ENCODE data around the gene KDM6B.
A peak's percentile ranks its signal among the peaks of the same experiment; 100 is the strongest.
"Not testable (repeated sequence)": the region's sequence is repeated elsewhere in the genome, so short reads cannot be mapped to it uniquely, and the experiment has no call there.

The KDM6B gene

DNA sequence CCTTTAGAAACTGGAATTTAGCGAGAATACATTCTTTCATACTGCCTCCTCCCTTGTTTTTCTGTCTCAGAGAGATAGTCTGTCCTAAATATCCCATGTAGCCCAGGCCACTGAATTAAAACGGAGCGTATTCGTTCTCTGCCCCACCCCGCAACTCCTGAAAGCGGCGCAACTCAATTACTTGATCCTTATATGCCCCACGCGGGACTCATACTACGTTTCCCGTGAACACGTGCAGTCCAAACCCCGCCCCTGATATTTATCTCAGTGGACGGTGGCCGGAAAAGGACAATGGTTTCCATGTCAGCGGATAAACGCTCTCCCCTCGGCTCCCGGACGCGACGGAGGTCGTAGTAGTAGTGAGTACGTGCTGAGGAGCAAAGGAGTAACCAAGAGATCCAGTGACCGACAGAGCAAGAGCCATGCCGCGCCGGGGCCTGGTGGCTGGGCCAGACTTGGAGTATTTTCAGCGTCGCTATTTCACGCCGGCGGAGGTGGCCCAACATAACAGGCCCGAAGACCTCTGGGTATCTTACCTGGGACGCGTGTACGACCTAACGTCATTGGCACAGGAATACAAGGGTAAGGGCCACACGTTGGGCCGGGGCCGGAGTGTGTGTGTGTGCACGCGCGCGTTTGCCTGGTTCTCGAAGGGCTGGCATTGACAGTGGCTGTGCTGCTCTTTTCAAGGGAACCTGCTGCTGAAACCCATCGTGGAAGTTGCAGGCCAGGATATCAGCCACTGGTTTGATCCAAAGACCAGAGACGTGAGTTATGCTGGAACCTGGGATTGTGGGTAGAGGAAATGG is 23.9 kb downstream of the KDM6B start, which contains the start of gene CYB5D1:
CYB5D1 (plus strand) TSS at position 291 of the 809 bp plus-strand sequence; CDS start at position 423, 132 bp downstream.
- TF ChIP-seq L3MBTL2 (conservative IDR thresholded peaks at IDR 0.05) (peak; percentile 91), FOXK2 (IDR thresholded peaks at IDR 0.05) (no peak), TARDBP (IDR thresholded peaks at IDR 0.05) (peak; percentile 26; the same call in 1 of the 2 replicates)
- ChIA-PET CTCF (interaction anchor here (0.6 to 1.2 kb wide), 8 partner anchors 23 to 132 kb away, joined by 3 to 7 read pairs (median 4); partner anchors contain the start of gene KDM6B), POLR2A (interaction anchor here (0.6 to 1.9 kb wide), 22 partner anchors 13 to 391 kb away, joined by 3 to 18 read pairs (median 4); partner anchors contain the start of genes CHD3, CNTROB, PFAS and RNF227)
- DNase-seq (ENCODE audit: extremely low spot score): peak; percentile 64

DNA sequence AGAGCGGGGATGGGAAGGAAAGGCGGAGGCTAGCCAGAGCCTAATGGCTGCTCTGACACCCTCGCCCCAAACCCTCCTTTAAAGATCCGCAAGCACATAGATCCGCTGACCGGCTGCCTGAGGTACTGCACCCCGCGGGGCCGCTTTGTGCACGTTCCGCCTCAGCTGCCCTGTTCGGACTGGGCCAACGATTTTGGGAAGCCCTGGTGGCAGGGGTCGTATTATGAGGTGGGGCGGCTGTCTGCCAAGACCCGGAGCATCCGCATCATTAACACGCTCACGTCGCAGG is 24.4 kb downstream of the KDM6B start:
- DNase-seq (ENCODE audit: extremely low spot score): peak; percentile 57
- TF ChIP-seq ARNT (IDR thresholded peaks at IDR 0.05): no peak
- TF ChIP-seq L3MBTL2 (conservative IDR thresholded peaks at IDR 0.05): no peak
- TF ChIP-seq SUZ12 (IDR thresholded peaks at IDR 0.05): no peak
- no peak for TF ChIP-seq ZNF384 (IDR thresholded peaks at IDR 0.05)
- TF ChIP-seq SP1 (IDR thresholded peaks at IDR 0.05): no peak
- TF ChIP-seq LEF1 (IDR thresholded peaks at IDR 0.05; ENCODE audit: borderline replicate concordance): no peak
- no peak for TF ChIP-seq CTBP1 (IDR thresholded peaks at IDR 0.05; ENCODE audit: borderline replicate concordance)
- TF ChIP-seq FOXM1 (IDR thresholded peaks at IDR 0.05; ENCODE audit: borderline replicate concordance): no peak
- TF ChIP-seq FOXK2 (IDR thresholded peaks at IDR 0.05): no peak
- TF ChIP-seq, protein P1, sequence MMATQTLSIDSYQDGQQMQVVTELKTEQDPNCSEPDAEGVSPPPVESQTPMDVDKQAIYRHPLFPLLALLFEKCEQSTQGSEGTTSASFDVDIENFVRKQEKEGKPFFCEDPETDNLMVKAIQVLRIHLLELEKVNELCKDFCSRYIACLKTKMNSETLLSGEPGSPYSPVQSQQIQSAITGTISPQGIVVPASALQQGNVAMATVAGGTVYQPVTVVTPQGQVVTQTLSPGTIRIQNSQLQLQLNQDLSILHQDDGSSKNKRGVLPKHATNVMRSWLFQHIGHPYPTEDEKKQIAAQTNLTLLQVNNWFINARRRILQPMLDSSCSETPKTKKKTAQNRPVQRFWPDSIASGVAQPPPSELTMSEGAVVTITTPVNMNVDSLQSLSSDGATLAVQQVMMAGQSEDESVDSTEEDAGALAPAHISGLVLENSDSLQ (IDR thresholded peaks at IDR 0.05): no peak
- TF ChIP-seq BHLHE40 (IDR thresholded peaks at IDR 0.05; ENCODE audit: borderline replicate concordance): no peak
- no peak for TF ChIP-seq NFRKB (IDR thresholded peaks at IDR 0.05)
- no peak for TF ChIP-seq TARDBP (IDR thresholded peaks at IDR 0.05)
- TF ChIP-seq FOXA1 (IDR thresholded peaks at IDR 0.05): no peak
- no peak for TF ChIP-seq ELF4 (IDR thresholded peaks at IDR 0.05)
- ChIA-PET POLR2A (no interaction called here), CTCF (interaction anchor here (0.5 to 2.7 kb wide), 4 partner anchors 24 to 337 kb away, joined by 3 to 8 read pairs (median 5); no protein-coding TSS in a partner anchor)

DNA sequence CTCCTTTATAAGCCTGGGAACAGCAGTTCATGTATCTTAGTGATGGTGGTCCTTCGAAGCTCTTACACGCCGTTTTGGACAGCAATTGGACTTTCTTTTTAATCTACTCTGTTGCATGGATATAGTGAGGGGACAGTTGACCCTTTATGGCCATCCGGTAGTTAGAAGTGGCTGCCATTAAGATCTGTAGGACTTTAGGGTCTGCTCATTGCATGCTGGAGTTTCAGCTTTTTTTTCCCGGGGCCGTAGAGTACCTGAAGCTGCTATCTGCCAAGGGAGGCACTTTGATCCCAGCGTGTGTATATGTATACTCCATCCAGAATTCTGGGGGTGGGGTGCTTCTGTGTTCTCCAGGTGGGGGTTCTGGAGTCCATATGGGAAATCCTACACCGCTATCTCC is 25.0 kb downstream of the KDM6B start:
- POLR2A ChIA-PET: no interaction called here
- CTCF ChIA-PET: interaction anchor here (0.5 to 2.7 kb wide), 6 partner anchors 24 to 337 kb away, joined by 3 to 8 read pairs (median 4); no protein-coding TSS in a partner anchor
- TF ChIP-seq SP1 (IDR thresholded peaks at IDR 0.05): no peak
- TF ChIP-seq, protein P1 (IDR thresholded peaks at IDR 0.05): no peak
- no peak for TF ChIP-seq CTBP1 (IDR thresholded peaks at IDR 0.05; ENCODE audit: borderline replicate concordance)
- TF ChIP-seq ARNT (IDR thresholded peaks at IDR 0.05): no peak
- TF ChIP-seq FOXK2 (IDR thresholded peaks at IDR 0.05): no peak
- no peak for TF ChIP-seq HDGF (IDR thresholded peaks at IDR 0.05; ENCODE audit: borderline replicate concordance)
- TF ChIP-seq BHLHE40 (IDR thresholded peaks at IDR 0.05; ENCODE audit: borderline replicate concordance): no peak
- no peak for TF ChIP-seq NFRKB (IDR thresholded peaks at IDR 0.05)
- no peak for TF ChIP-seq FOXM1 (IDR thresholded peaks at IDR 0.05; ENCODE audit: borderline replicate concordance)
- no peak for TF ChIP-seq TARDBP (IDR thresholded peaks at IDR 0.05)
- no peak for TF ChIP-seq ELF4 (IDR thresholded peaks at IDR 0.05)
- no peak for TF ChIP-seq L3MBTL2 (conservative IDR thresholded peaks at IDR 0.05)
- no peak for TF ChIP-seq FOXA1 (IDR thresholded peaks at IDR 0.05)
- TF ChIP-seq ZNF384 (IDR thresholded peaks at IDR 0.05): no peak
- no peak for TF ChIP-seq SUZ12 (IDR thresholded peaks at IDR 0.05)
- TF ChIP-seq LEF1 (IDR thresholded peaks at IDR 0.05; ENCODE audit: borderline replicate concordance): no peak
- no peak for DNase-seq (ENCODE audit: extremely low spot score)

DNA sequence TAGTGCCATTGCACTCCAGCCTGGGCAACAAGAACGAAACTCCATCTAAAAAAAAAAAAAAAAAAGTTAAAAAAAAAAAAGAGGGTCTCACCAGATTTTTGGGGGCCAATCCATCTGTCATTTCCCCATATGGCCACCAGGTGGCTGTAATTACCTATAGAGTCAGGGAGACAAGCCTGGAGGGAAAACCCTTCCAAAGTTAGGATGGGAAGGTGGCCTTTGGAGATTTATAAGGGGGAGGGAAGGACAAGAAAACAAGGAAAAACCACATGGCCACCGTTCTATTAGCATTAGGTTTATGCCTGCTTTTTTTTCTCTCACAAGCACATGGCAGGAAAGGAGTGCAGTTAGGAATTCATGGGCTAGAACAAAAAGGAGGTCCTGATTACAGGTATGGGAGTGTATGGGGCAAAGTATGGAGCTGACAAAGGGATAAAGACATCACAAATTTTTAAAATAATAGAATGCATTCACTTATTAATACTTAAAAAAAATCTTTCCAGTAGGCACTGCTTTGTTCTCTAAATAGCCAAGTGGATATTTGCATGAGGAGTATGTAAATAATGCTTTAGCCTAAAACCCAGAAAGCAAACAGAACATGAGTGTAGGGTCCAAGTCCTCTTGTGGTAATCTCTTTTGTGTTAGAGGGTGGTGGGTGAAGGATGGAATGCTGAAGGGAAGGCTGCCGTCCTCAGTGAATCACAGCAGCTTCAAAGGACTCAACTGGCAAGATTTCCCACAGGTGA is 28.8 kb downstream of the KDM6B start:
- ChIA-PET POLR2A (no interaction called here), CTCF (interaction anchor here (0.6 to 1.5 kb wide), 4 partner anchors 18 to 130 kb away, joined by 3 to 6 read pairs (median 3); no protein-coding TSS in a partner anchor)
- TF ChIP-seq SUZ12 (IDR thresholded peaks at IDR 0.05) (no peak), L3MBTL2 (conservative IDR thresholded peaks at IDR 0.05) (no peak), ZNF384 (IDR thresholded peaks at IDR 0.05) (peak; percentile 88)
- DNase-seq (ENCODE audit: extremely low spot score): peak; percentile 44

DNA sequence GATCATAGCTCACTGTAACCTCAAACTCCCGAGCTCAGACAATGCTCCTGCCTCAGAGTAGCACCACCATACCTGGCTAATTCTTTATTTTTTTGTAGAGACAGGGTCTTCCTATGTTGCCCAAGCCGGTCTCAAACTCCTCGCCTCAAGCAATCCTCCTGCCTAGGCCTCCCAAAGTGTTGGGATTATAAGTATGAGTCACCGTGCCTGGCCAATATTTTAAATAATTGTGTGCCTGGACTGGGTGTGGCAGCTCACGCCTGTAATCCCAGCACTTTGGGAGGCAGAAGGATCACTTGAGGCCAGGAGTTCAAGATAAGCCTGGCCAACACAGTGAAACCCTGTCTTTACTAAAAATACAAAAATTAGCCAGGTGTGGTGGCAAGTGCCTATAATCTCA is 30.4 kb downstream of the KDM6B start:
- DNase-seq (ENCODE audit: extremely low spot score); POLR2A ChIA-PET: not testable (repeated sequence)
- CTCF ChIA-PET: interaction anchor here (1.0 to 1.1 kb wide), 3 partner anchors 35 to 237 kb away, joined by 3 to 4 read pairs (median 3); partner anchors contain the start of gene SAT2

DNA sequence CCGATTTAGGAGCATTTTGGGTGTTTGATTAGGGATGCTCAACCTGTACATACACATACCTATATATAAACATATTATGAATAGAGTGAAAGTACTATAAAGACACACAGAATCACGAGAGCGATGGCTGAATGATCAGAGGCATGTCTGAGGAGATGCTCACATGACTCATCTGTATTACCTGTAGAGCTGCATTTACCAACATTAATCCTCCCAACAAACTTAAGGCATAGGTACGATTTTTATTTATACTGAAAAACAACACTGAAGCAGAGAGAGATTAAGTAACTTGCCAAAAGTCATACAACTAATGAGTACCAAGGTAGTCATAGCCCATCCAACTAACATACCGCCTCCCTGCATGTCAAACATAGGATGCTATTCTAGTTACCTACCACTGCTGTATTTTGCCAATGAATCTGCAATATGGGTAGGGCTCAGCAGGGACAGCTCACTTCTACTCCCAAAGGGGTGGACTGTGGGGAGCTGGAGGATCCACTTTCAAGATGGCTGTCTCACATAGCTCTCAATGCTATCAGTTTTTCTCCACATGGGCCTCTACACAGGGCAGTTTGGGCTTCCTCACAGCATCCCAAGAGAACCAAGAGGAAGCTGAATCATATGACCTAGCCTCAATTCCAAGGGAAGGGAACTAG is 31.1 kb downstream of the KDM6B start:
- no peak for DNase-seq (ENCODE audit: extremely low spot score)
- ChIA-PET CTCF (interaction anchor here (1.0 to 1.1 kb wide), 2 partner anchors 151 to 237 kb away, joined by 3 read pairs; partner anchors contain the start of gene SAT2), POLR2A (interaction anchor here (0.9 kb wide), 1 partner anchor 9 kb away, joined by 3 read pairs; no protein-coding TSS in a partner anchor)
- TF ChIP-seq L3MBTL2 (conservative IDR thresholded peaks at IDR 0.05): no peak
- no peak for TF ChIP-seq SUZ12 (IDR thresholded peaks at IDR 0.05)
- TF ChIP-seq ARNT (IDR thresholded peaks at IDR 0.05): no peak
- no peak for TF ChIP-seq FOXK2 (IDR thresholded peaks at IDR 0.05)
- TF ChIP-seq NFRKB (IDR thresholded peaks at IDR 0.05): no peak
- TF ChIP-seq ZNF384 (IDR thresholded peaks at IDR 0.05): no peak
- no peak for TF ChIP-seq FOXA1 (IDR thresholded peaks at IDR 0.05)
- no peak for TF ChIP-seq LEF1 (IDR thresholded peaks at IDR 0.05; ENCODE audit: borderline replicate concordance)

Measured in HEK293T (cell line).